Panc1 (cell line): ENCODE measurements around the gene RMP24.

Experiments used
- ATAC-seq: fragments of 200-7000 bp; cut with Tn5 transposase; 2 replicates; pipeline ENCODE4 v1.9.1; 2020; ENCODE audit warnings: mild to moderate bottlenecking, moderate library complexity
- BruUV-seq: library from RNA; stranded (reverse); fragments of 400-500 nt; replicated peaks from 2 replicates; lab custom pipeline; 2021; lab: Mats Ljungman, UMichigan
- CTCF ChIA-PET: fragments of 300-600 bp; sonication (Branson Sonifier 250); formaldehyde crosslinking; loops from one replicate; lab custom pipeline; 2022; ENCODE audit warnings: antibody characterized with exemption; lab: Charles Lee
- POLR2A ChIA-PET: fragments of 300-600 bp; sonication (Branson Sonifier 250); formaldehyde crosslinking; loops from one replicate; lab custom pipeline; 2022; ENCODE audit warnings: antibody characterized with exemption; lab: Charles Lee
- DNase-seq: peaks from one replicate; pipeline ENCODE4 v3.0.0-alpha.2; 2010; ENCODE audit warnings: low read depth, low spot score
- H3K27ac ChIP-seq: 2 replicates; pipeline ENCODE4 v1.5.1; 2011; ENCODE audit warnings: mild to moderate bottlenecking, low read length, inconsistent platforms
- H3K27me3 ChIP-seq: fragments of 200-500 bp; sonication (Bioruptor generic); 2 replicates; pipeline ENCODE4 v1.6.0; 2014; ENCODE audit warnings: low read length, inconsistent platforms; ENCODE audit not compliant: control insufficient read depth, insufficient read depth
- H3K36me3 ChIP-seq: fragments of 200-500 bp; sonication (Bioruptor generic); 2 replicates; pipeline ENCODE4 v1.5.1; 2014; ENCODE audit warnings: inconsistent platforms, mild to moderate bottlenecking, low read length, moderate library complexity; ENCODE audit not compliant: control insufficient read depth, insufficient read depth
- H3K4me1 ChIP-seq: 2 replicates; pipeline ENCODE4 v1.5.1; 2011; ENCODE audit warnings: inconsistent platforms, mild to moderate bottlenecking, low read length, moderate library complexity; ENCODE audit not compliant: control insufficient read depth, insufficient read depth
- H3K4me3 ChIP-seq, 2 experiments: 2 replicates each; pipeline ENCODE4 v1.5.1; 2011 to 2012; ENCODE audit warnings: low read depth in 2 of 2, low read length in 2 of 2, mild to moderate bottlenecking in 2 of 2, inconsistent platforms in 1 of 2, moderate library complexity in 1 of 2
- H3K9me3 ChIP-seq: fragments of 200-500 bp; sonication (Bioruptor generic); 2 replicates; pipeline ENCODE4 v1.5.1; 2014; ENCODE audit warnings: low read depth, mild to moderate bottlenecking, inconsistent platforms, low read length, moderate library complexity; ENCODE audit not compliant: control insufficient read depth, insufficient read depth
- POLR2AphosphoS5 ChIP-seq: IDR thresholded peaks from 2 replicates; pipeline ENCODE4 v1.6.1; 2012; ENCODE audit warnings: mild to moderate bottlenecking, low read depth, low read length, moderate library complexity
- SIN3A ChIP-seq: IDR thresholded peaks from 2 replicates; pipeline ENCODE4 v1.6.1; 2012; ENCODE audit warnings: low read depth, mild to moderate bottlenecking, low read length, moderate library complexity, borderline replicate concordance; ENCODE audit not compliant: insufficient read depth
- TCF7L2 ChIP-seq: IDR thresholded peaks from 2 replicates; pipeline ENCODE4 v1.6.1; 2011; ENCODE audit warnings: mild to moderate bottlenecking, low read depth, low read length, inconsistent platforms
- in situ Hi-C: cut with HindIII; loops from 2 replicates; pipeline ENCODE4 v1.10.0; 2016; ENCODE audit warnings: low sequenced_read_pairs, low pct_unique_long_range_greater_than_20kb
- intact Hi-C: fragments of 100-400 bp; cut with micrococcal nuclease; formaldehyde crosslinking; loops from one replicate; pipeline ENCODE4 v1.10.0; 2022; ENCODE audit not compliant: unreplicated experiment
- TF ChIP-seq, protein P1 (sequence below): fragments of 450-650 bp; IDR thresholded peaks from 2 replicates; pipeline ENCODE4 v1.5.1; 2017; ENCODE audit warnings: mild to moderate bottlenecking
- TF ChIP-seq, protein P2 (sequence below), 2 experiments: IDR thresholded peaks; 2 replicates each; pipeline ENCODE4 v1.6.1; 2011 to 2012; ENCODE audit warnings: low read depth in 2 of 2, control low read depth in 1 of 2, low read length in 1 of 2, mild to moderate bottlenecking in 1 of 2, moderate library complexity in 1 of 2; ENCODE audit not compliant: insufficient read depth in 1 of 2

Gene RMP24

DNA sequence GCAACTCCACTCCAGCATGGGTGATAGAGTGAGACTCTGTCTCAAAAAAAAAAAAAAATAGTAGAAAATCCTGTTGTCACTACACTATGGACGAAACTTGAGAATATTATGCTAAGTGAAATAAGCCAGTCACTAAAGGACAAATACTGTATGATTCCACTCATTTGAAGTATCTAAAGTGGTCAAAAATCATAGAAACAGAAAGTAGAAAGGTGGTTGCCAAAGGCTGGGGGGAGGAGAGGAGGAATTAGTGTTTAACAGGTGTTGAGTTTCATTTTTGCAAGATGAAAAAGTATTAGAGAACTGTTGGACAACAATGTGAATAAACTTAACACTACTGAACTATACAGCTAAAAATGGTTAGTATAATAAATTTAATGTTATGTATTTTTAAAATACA, 18.8 kb upstream of the RMP24 start:
- ChIA-PET CTCF (no interaction called here), POLR2A (no interaction called here)
- Histone ChIP-seq H3K27me3 (no peaks in the 10 kb centered on the region), H3K4me1 (peaks cover 2% of the 10 kb centered on the region; the same call in 1 of the 2 replicates), H3K4me3 (no peak overlapping the region), H3K36me3 (no peaks in the 10 kb centered on the region), H3K27ac (no peak overlapping the region), H3K9me3 (peaks cover 5% of the 10 kb centered on the region; the same call in 1 of the 2 replicates)
- in situ Hi-C loops: no loop called here
- ATAC-seq: no peak
- BruUV-seq: no TSS peak
- DNase-seq: no peak
- TF ChIP-seq, protein P1, sequence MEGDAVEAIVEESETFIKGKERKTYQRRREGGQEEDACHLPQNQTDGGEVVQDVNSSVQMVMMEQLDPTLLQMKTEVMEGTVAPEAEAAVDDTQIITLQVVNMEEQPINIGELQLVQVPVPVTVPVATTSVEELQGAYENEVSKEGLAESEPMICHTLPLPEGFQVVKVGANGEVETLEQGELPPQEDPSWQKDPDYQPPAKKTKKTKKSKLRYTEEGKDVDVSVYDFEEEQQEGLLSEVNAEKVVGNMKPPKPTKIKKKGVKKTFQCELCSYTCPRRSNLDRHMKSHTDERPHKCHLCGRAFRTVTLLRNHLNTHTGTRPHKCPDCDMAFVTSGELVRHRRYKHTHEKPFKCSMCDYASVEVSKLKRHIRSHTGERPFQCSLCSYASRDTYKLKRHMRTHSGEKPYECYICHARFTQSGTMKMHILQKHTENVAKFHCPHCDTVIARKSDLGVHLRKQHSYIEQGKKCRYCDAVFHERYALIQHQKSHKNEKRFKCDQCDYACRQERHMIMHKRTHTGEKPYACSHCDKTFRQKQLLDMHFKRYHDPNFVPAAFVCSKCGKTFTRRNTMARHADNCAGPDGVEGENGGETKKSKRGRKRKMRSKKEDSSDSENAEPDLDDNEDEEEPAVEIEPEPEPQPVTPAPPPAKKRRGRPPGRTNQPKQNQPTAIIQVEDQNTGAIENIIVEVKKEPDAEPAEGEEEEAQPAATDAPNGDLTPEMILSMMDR: no peak
- TF ChIP-seq SIN3A (no peak), TCF7L2 (no peak), POLR2AphosphoS5 (no peak)
- TF ChIP-seq, protein P2, sequence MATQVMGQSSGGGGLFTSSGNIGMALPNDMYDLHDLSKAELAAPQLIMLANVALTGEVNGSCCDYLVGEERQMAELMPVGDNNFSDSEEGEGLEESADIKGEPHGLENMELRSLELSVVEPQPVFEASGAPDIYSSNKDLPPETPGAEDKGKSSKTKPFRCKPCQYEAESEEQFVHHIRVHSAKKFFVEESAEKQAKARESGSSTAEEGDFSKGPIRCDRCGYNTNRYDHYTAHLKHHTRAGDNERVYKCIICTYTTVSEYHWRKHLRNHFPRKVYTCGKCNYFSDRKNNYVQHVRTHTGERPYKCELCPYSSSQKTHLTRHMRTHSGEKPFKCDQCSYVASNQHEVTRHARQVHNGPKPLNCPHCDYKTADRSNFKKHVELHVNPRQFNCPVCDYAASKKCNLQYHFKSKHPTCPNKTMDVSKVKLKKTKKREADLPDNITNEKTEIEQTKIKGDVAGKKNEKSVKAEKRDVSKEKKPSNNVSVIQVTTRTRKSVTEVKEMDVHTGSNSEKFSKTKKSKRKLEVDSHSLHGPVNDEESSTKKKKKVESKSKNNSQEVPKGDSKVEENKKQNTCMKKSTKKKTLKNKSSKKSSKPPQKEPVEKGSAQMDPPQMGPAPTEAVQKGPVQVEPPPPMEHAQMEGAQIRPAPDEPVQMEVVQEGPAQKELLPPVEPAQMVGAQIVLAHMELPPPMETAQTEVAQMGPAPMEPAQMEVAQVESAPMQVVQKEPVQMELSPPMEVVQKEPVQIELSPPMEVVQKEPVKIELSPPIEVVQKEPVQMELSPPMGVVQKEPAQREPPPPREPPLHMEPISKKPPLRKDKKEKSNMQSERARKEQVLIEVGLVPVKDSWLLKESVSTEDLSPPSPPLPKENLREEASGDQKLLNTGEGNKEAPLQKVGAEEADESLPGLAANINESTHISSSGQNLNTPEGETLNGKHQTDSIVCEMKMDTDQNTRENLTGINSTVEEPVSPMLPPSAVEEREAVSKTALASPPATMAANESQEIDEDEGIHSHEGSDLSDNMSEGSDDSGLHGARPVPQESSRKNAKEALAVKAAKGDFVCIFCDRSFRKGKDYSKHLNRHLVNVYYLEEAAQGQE (IDR thresholded peaks at IDR 0.05; ENCODE audit: insufficient read depth in 1 of 2, low read depth in 2 of 2, low read length in 1 of 2): no peak
- intact Hi-C loops: no loop called here

DNA sequence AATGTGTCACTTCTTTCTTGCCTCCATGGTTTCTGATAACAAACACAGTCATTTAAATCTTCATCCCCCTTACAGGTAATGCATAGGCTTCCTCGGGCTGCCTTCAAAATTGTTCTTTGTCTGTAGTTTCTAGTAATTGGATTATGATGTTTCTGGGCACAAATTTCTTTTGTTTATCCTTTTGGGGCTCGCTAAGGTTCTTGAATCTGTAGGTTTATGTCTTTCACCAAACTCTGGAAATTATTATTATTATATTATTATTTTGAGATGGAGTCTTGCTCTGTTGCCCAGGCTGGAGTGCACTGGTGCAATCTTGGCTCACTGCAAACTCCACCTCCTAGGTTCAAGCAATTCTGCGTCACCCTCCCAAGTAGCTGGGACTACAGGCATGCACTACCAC, 16.3 kb upstream of the RMP24 start:
- in situ Hi-C loops: no loop called here
- H3K4me3 ChIP-seq: no peak overlapping the region
- peaks cover 5% of the 10 kb centered on the region; the same call in 1 of the 2 replicates for H3K9me3 ChIP-seq
- intact Hi-C loops: no loop called here
- BruUV-seq: no TSS peak
- POLR2A ChIA-PET: no interaction called here
- no peaks in the 10 kb centered on the region for H3K36me3 ChIP-seq
- no peaks in the 10 kb centered on the region for H3K4me1 ChIP-seq
- H3K27ac ChIP-seq: no peak overlapping the region
- TF ChIP-seq, protein P1: no peak
- no peak for TF ChIP-seq TCF7L2
- TF ChIP-seq SIN3A: no peak
- no peak for TF ChIP-seq POLR2AphosphoS5
- TF ChIP-seq, protein P2 (IDR thresholded peaks at IDR 0.05; ENCODE audit: insufficient read depth in 1 of 2, low read depth in 2 of 2, low read length in 1 of 2): no peak
- DNase-seq (no peak), ATAC-seq (no peak)
- CTCF ChIA-PET: no interaction called here
- no peaks in the 10 kb centered on the region for H3K27me3 ChIP-seq
